ENCODE data around the gene TNFAIP8L3.

GRCh38 chr15:51060030-51060673, 34.6 kb downstream of the TNFAIP8L3 start:
- no peak for TF ChIP-seq RFX5 (IDR thresholded peaks at IDR 0.05; ENCODE audit: low read depth, low read length)
- TF ChIP-seq ZNF696 (CRISPR knock-in tag; conservative IDR thresholded peaks at IDR 0.05) = no peak
- TF ChIP-seq, protein P1, sequence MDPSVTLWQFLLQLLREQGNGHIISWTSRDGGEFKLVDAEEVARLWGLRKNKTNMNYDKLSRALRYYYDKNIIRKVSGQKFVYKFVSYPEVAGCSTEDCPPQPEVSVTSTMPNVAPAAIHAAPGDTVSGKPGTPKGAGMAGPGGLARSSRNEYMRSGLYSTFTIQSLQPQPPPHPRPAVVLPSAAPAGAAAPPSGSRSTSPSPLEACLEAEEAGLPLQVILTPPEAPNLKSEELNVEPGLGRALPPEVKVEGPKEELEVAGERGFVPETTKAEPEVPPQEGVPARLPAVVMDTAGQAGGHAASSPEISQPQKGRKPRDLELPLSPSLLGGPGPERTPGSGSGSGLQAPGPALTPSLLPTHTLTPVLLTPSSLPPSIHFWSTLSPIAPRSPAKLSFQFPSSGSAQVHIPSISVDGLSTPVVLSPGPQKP (CRISPR knock-in tag; IDR thresholded peaks at IDR 0.05) = no peak
- TF ChIP-seq YY1 (IDR thresholded peaks at IDR 0.05; ENCODE audit: borderline replicate concordance in 1 of 3, control insufficient read depth in 1 of 3, extremely low read depth in 1 of 3, insufficient read depth in 3 of 3, insufficient read length in 1 of 3, insufficient replicate concordance in 2 of 3, low read depth in 1 of 3, low read length in 2 of 3) = no peak
- TF ChIP-seq CHD4 (IDR thresholded peaks at IDR 0.05; ENCODE audit: insufficient read depth, insufficient replicate concordance, low read depth, low read length, poor library complexity, severe bottlenecking) = no peak

Data from K562 (cell line).